HG03439 (cell line): Measurements from ENCODE around the gene SLC35G6.
"Not testable (repeated sequence)": the region's sequence is repeated elsewhere in the genome, so short reads cannot be mapped to it uniquely, and the experiment has no call there.

Experiments
- ATAC-seq: cut with Tn5 transposase; IDR thresholded peaks from one replicate; pipeline ENCODE4 v1.9.1; 2021; ENCODE audit warnings: mild to moderate bottlenecking, moderate library complexity; ENCODE audit not compliant: unreplicated experiment

Gene SLC35G6

GRCh38 chr17:7477392-7478275, 3.6 kb upstream of the SLC35G6 start:
- ATAC-seq = no peak

GRCh38 chr17:7478276-7479212, 2.7 kb upstream of the SLC35G6 start:
- ATAC-seq = no peak

GRCh38 chr17:7479213-7480088, 1.8 kb upstream of the SLC35G6 start, which contains the start of gene ZBTB4:
Gene ZBTB4, minus strand, starts transcription at chr17:7479631. Its CDS starts 12,830 bp downstream, at chr17:7466801.
- no peak for ATAC-seq

- ATAC-seq = no peak
Measured at GRCh38 chr17:7480089-7480384, 1.2 kb upstream of the SLC35G6 start.

GRCh38 chr17:7481842-7482741, 846 bp downstream of the SLC35G6 start:
- not testable (repeated sequence) for ATAC-seq

- not testable (repeated sequence) for ATAC-seq
Measured at GRCh38 chr17:7482742-7483088, 1.5 kb downstream of the SLC35G6 start.

GRCh38 chr17:7483255-7484066, 2.2 kb downstream of the SLC35G6 start:
- peak; percentile 42 for ATAC-seq

- peak; percentile 63 for ATAC-seq
Measured at GRCh38 chr17:7484067-7484918, 3.0 kb downstream of the SLC35G6 start, which contains the start of gene POLR2A. Gene POLR2A, plus strand, starts transcription at chr17:7484366.

GRCh38 chr17:7484919-7485377, 3.7 kb downstream of the SLC35G6 start:
- no peak for ATAC-seq

GRCh38 chr17:7486181-7486580, 4.9 kb downstream of the SLC35G6 start:
- no peak for ATAC-seq

GRCh38 chr17:7490144-7490543, 8.9 kb downstream of the SLC35G6 start:
- no peak for ATAC-seq

GRCh38 chr17:7491583-7491982, 10.3 kb downstream of the SLC35G6 start:
- ATAC-seq = no peak

GRCh38 chr17:7493941-7494340, 12.7 kb downstream of the SLC35G6 start:
- no peak for ATAC-seq

GRCh38 chr17:7495906-7496434, 14.7 kb downstream of the SLC35G6 start:
- no peak for ATAC-seq

- ATAC-seq = no peak
Measured at GRCh38 chr17:7496470-7497183, 15.4 kb downstream of the SLC35G6 start.

- ATAC-seq = no peak
Measured at GRCh38 chr17:7497228-7497627, 16.0 kb downstream of the SLC35G6 start.

- no peak for ATAC-seq
Measured at GRCh38 chr17:7497636-7498035, 16.4 kb downstream of the SLC35G6 start.
